HG03280 (cell line): ENCODE data around the gene CHMP6.
"Not testable (repeated sequence)": the region's sequence is repeated elsewhere in the genome, so short reads cannot be mapped to it uniquely, and the experiment has no call there.

Source experiments
- ATAC-seq: cut with Tn5 transposase; IDR thresholded peaks from one replicate; pipeline ENCODE4 v1.9.1; 2021; ENCODE audit warnings: mild to moderate bottlenecking, moderate library complexity; ENCODE audit not compliant: unreplicated experiment

Gene CHMP6

DNA sequence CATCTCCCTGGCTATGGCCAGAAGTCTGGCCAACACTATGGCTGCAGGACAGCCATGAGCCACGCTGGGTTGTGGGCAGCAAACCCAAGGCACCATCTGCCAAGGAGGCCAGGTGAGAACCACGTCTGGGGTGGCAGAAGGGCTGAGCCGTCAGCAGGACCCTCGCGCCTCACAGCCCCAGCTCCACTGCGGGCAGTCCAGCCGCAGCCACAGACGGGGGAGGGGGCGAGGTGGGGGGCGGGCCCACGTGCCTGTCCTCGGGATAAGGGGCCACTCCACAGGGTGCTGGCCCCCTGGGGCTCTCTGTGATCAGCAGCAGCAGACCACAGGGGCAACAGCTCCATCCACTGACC lies 36.8 kb downstream of the CHMP6 start:
- no peak for ATAC-seq

DNA sequence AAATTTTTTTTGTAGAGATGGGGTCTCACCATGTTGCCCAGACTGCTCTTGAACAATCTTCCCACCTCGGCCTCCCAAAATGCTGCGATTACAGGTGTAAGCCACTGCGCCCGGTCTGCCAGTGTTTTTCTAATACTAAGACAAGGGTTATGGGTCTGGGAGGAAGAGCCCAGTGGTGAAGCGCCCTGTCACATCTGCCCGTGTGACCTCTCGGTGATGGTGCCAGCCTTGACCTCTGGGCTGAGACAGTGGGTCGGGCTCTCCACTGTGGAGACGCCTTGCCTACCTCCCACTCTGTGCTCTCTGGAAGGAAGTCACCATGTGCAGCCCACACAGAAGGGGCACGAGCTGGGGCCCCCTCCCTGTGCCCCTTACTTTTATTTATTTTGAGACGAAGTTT lies 38.2 kb downstream of the CHMP6 start:
- ATAC-seq, result no peak

DNA sequence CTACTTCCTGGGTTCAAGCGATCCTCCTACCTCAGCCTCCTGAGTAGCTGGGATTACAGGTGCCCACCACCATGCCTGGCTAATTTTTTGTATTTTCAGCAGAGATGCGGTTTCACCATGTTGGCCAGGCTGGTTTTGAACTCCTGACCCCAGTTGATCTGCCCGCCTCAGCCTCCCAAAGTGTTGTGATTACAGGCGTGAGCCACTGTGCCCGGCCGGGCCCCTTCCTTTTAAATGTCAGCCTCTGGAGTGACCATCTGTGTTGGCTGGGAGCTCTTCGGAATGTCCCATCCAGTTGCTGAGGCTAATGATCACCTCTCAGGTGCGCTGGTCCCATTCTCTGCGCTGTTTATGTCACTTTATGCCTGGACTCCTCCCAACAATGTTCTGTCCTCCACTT lies 38.7 kb downstream of the CHMP6 start:
- not testable (repeated sequence) for ATAC-seq

DNA sequence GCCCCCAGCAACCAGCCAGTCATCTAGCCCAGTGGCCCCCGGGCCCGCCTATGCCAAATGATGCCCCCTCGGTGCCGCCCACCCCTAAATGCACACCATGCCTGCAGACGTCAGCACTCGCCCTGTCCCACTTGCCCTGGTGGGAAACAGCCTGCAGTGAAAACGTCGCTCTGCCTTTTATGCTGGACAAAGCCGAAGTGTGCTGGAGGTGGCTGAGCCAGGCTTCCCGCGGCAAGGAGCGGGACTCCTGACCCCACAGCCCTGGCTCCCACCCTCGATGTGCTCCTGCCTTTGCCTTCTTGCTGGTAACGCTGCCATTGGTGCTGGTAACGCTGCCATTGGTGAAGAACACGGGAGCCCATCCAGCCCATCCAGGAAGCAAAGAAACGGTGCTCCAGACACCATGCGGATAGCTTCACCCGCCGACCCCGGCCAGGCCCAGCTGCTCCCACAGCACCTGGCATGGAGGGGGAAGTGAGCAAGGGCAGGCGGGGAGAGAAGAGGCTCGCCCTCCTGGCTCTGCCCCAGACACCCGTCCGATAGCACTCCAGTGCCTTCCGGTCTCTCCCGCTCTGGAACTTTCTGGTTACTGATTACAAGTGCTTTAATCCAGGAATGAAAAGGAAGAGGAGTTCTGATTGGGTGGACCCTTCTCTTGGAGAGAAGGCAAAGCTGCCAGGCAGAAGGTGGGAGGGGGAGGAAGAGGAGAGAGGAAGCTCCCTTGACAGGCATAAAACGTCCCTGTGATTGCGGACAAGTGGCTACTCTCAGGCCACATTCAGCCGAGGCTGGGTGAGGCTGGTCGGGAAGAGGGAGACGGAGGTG lies 39.3 kb downstream of the CHMP6 start:
- no peak for ATAC-seq

DNA sequence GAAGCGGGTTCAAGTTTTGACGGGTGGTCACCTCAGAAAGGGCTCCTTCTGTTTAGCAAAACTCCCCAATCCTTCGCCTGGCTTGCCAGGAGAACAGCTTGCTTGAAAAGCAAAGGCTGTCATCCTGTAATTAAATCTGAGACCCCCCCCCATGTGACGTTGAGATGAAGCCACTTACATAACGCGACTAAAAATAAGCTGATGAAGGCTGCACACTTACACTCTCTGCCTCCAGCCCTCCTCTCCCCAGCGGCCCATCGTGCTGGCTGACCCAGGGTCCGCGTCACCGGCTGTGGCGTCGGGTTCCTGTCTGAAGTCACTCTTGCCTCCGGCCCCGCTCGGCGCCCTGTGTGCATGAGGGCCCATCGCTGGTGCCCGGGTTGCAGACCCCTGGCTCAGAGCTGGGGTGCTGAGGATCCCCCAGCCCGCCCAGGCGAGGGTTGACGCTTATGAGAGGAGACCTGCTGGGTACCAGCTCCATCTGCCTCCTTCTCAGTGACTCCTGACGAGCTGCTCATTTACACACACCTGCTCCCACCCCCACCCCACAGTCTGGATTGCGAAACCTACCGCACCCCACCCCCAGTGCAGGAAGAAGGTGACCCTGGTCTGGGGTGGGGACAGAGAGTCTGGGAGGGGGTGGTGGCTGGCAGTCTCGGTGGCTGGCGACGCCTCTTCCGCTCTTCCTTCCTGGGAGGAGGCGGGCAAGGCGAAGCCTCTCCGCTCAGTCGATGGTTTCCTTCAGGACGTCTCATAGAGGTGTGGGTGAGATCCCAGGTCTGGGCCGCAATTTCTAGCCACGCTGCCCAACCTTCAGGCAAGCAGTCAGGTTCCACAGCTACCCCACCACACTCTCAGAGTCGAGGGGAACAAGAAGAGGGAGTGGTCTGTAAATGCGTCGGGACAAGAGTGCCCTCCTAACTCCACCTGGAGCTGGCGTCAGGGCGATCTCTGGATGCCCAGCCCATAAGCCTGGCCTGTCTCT lies 40.2 kb downstream of the CHMP6 start:
- no peak for ATAC-seq

DNA sequence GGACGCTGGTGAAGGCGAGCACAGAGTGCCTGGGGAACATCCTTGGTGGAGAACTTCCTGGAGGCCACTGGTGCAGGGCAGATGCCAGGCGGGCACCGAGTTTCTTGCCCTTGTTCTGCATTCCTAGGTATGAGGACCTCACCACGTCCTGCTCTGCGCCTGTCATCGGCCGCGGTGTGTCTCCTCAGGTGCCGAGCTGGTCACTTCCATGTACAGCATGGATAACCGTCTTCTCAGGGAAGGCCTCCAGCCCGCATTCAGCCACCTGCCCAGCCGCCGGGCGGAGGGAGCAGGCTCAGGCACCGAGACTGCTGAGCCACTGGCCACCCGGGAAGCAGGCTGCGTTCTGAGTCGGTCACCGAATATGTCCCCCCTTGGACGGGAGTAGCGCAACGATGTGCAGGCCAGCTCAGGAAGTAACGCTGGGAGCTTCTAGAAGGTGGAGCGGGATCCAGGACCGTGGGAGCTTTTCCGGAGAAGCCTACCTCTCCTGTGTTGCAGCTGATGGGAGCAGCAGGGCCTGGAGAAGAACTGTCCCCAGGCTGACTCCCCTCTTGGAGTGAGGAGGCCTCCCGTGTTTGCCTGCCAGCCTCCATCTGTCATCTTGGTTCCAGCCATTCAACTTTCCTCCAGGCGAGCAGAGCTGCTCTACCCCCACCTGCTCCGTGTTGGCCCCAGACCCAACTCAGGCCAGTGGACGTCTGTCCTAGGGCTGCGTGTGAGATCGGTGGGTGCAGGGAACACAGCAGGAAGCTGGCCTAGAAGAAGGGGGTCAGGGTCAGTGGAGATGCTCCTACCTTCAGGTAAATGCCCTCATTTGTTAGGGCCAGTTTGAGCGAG lies 41.2 kb downstream of the CHMP6 start:
- no peak for ATAC-seq

DNA sequence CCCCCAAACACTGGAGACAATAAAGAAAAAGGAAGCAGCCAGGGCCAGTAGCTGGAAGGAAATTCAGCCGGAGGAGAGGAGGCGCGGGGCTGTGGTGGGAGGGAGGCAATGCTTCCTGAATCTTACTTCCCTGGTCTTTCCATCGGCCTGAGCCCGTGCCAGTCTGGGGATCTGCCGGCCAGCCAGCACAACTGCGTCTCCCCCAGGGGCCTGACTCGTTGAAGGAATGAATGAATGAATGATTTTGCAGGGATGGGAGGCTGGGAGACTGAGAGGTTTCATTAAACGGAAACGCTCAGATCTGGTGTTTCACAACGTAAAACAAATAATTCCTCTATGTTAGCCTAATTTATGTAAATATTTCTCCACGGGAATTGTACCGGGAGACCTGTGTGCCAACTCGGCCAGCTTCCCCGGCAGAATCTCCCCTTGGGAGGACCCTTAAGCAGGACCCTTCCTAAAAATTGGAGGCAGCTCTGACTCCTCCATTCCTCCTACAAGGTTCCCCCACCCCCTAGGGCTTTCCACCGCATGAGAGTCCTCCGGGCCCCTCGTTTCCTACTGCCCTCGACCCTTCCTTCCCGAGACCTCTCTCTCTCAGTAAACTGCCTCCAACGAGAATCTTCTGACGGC lies 42.0 kb downstream of the CHMP6 start:
- no peak for ATAC-seq

DNA sequence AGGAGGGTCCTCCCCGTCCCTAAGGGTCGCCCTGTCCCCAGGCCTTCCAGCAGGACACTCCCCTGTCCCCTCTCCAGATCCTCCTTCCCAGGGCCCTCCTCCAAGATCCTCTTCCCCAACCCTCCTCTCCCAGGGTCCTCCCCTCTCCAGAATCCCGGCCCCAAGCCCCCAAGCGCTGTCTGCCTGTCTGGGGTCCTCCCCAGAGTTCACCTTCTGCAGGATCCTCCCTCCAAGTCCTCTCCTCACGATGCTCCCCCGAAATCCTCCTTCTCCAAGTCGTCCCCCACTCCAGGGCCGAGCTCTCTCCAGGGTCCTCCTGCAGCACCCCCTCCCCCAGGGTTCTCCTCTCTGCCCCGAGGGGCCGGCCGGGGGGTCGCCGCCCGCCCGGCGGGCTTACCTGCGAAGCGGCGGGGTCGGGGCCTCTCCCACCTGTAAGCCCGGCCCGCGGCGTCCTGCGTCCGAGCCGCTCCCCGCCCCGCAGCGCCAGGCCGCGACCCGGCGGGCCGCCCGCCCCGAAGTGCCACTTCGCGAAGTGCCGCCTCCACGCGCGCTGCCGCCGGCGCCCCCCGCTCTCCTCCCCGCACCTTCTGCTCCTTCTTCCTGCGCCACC lies 42.6 kb downstream of the CHMP6 start:
- peak; percentile 5 for ATAC-seq

DNA sequence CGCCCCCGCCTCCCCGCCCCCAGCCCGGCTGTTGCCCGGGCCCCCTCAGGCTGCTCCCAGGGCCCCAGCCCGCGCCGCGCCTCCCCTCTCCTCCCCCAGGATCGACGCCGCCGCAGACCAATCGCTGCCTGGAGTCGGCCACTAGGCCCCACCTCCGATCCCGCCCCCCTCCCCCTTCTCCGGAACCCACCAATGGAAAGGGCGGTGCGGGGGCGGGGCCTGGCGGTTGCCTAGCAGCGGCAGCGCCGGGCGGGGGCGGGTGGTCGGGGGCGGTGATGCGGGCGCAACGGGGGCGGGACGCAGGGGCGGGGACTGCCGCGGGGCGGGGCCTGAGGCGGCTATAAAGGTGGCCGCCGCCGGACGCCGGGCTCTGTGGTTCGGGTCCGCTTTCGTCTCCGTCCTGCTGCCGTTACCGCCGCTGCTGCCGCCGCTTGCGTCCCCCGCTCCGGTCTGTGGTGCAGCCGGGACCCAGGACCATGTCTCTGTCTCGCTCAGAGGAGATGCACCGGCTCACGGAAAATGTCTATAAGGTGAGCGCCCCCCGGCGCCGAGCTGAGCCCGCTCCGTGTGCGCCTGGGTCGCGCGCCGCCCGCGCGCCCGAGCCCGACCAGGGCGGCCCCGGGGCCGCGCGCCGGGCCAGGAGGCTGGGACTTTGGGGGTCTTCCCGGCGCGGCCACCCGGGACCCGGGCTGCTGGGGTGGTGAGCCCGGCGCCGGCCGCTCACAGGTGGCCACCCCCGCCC lies 43.3 kb downstream of the CHMP6 start, which contains the start of gene BAIAP2:
TSS of gene BAIAP2 (plus strand) at position 373 of the 742 bp plus-strand sequence. CDS start at position 477, 104 bp downstream.
- peak; percentile 66 for ATAC-seq

DNA sequence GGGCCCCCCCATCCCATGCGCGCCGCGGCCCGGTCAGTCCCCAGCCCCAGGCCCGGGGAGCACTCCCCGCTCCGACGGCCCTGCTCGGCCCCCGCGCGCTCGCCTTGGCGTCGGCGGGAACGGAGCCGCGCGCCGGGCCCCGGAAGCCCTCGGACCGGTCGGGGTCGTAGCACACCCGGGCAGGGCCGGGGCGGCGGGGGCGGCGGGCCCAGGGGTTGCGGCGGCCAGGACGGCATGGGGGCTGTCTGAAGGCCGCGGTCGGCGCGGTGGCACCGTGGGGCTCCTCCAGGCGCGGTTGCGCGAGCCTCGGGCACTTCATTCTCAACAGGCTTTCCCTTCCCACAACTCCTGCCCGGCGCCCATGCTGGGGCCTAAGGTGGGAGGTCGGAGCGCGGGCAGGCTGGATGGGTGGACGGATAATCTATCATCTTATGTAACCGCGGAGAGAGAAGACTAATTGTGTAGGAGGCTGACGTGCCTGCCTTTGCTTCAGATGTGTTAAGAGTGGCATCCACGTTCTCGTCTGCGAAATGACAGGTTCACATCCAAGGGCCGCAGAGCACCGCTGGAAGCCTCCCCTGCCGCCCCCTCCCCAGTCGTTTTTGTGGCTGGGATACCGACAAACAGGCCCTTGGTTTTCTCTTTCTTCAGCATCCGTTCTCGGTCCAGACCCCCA lies 44.0 kb downstream of the CHMP6 start:
- no peak for ATAC-seq

DNA sequence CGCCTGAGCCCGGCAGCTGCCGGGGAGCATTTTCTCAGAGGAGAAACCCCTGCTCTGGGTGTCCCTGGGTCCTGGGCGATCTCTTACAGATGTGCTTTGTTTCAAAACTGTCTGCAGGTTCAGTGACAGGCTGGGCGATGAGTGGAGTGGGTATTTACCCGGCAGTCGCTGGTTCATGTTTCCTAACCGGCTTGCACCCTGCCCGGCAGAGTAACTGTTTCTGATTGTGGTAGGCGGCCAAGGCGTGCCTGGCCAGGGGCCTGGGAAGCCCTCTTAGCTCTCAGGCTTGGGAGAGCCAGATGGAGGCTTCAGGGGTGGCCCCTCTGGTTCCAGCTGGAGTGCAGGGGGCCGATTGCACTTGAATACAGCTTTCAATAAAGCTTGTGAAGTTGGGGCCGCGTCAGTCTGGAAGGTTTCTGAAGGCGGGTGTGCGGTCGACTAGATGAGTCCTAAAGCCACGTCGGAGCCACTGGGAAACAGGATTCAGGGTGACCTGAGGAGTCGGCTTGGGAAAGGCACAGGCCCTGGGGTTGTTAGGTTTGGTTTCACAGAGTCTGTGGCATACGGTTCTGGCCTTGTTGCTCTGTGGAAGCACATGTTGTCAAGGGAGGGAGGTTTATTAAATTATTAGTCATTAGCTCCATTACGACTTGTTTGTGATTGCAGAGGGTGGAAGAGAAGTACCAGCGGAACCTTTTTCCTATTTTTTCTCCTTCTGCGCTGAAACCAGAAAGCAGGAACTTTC lies 44.7 kb downstream of the CHMP6 start:
- ATAC-seq, result no peak

DNA sequence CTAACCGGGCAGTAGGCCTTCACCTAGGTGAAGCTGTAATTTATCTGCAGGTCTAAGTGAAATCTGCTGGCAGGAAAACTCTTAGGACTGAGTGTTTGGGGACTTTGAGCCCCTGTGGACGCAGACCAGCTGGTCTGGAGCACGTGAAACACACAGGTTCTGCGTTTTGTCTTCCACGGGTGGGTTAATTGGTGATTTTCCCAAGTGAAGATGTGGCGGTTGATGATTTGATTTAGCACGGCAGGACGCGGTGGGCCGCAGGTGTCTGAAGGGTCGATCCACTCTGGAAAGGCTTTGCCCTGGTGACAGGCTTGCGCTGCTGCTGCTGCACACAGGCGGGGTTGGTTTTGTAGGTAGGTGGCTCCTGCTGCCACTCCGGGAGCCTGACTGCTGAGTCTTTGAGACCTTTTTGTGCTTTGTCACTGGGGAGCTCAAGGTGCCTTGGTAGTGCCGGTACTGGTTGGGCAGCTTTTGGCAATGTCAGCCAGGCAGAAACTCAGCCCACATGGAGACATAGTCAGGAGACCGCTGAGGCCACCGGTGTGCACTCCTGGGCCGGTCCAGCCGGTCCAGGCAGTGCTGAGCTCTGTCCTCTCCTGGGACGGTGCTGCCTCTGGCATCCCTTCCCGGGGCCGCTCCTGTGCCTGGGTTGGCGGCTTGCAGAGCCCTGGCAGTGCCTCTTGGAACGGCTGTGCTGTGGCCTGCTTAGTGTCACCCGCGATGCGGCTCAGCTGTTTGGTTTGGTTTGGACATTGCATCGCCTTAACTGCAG lies 45.6 kb downstream of the CHMP6 start:
- no peak for ATAC-seq

DNA sequence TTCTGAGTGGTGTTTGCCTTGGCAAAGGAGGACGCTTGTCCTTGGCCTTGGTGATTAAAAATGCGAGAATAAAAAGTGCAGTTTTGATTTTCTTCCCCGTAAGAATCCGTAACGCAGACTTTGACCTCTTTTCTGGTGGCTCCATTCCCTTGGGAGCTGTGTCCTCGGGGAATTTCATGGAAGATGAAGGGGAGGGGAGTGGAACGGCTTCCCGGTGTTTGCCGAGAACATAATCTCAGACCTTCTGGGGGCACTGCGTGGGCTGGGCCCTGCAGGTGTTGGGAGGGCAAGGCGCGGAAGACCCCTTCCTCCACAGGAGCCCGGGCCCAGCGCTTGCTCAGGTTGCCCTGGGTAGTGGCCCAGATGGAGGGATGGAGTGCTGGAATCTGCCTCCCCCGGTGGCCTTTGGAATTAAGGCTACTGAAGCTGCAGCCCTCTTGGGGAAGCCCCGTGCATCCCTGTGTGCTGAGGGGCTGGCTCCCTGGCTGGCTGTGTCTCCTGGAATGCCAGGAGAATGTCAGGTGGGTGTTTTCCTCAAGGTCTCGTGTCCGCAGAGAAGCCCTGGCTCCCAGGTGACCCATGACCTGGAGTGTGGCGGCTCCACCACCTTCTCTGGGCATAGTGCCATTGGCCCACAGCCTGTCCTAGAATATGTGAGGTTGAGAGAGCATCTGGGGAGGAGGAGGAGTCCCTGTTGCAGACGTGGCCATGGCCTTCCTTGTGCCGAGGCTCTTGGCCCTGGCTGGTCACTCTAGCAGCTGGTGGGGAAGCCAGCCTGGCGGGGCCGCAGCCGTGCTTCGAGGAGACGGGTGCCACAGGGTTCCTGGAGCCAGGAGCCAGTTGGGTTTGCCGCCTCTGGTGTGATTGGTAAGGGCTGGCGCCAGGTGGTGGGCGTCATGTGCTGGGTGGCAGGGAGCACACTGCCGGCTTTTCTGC lies 46.4 kb downstream of the CHMP6 start:
- no peak for ATAC-seq

DNA sequence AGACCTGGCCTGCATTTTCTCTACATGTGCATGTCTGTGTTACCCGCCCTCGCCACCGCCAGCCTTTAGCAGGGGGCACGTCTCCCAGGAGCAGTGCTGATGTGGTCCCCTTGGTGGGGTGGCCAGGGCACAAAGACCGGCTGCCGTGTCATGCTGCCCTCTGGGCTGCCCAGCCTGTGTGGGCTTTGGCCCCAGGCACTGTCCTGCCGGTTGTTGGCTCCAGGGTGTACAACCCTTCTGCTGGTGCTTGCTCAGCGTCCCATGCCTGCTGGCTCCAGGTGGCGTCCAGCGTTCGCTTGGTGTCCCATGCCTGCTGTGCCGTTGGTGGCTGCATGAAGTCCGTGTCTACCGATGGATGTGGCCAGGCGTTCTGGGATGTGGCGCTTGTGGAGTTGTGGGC lies 47.5 kb downstream of the CHMP6 start:
- ATAC-seq, result no peak

DNA sequence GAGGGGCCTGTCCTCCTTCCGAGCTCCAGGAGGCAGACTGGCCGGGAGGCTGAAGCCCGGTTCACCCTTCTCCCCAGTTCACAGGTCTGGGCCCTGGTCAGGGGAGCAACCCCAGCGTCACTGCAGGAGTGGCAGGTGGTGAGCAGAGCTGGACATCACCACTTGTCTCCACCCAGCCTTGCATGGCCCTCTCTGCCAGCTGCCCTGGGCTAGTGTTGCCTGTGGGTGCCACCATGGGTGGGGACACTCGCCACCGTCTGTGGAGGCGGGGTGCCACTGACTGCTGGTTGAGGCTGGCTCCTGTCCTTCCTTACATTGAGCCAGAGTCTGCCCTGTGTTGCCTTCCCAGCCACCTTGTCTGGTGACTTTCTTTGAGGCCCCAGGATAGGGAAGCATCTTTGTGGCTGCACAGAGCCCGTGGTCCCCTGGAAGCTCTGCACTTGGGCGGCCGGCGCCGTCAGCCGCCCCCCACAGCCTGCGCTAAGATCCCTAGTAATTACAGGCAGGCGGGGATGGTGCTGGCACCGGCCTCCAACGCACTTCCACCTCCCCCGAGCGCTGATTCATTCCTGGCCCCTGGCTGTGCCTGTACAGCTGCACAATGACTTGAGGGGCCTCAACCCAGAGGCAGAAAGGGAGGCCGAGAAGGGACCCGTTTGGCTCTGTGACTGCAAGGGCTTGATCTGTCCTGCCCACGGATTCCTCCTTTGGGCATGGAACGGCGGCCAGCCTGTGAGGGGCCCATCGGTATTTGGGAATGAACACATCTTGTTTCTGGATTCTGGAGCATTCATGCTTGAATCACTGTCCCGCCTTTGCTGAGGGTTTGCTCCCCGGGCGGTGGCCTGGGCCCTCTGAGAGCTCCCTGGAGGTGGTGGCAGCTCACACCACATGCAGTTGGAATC lies 48.5 kb downstream of the CHMP6 start:
- ATAC-seq, result no peak
